Measurements from ENCODE around the gene SLC22A31.
"Not testable (repeated sequence)": the region's sequence is repeated elsewhere in the genome, so short reads cannot be mapped to it uniquely, and the experiment has no call there.

SLC22A31 gene

DNA sequence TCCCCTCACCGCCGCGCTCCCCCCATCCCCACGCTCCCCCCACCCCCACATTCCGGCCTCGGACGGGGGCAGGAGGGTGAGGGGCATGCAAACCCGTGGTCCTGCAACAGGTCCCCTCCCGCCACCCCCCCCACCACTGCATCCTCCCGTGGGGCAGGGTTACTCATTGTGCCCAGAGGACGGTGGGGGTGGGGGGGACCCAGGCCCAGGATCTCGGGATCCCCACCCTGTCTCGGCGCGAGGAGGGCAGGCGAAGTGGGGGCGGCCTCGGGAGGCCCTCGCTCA, 8.5 kb downstream of the SLC22A31 start:
- ATAC-seq (no peak), DNase-seq (no peak)
- Mint-ChIP-seq H3K27me3 (no peaks in the 10 kb centered on the region), H3K36me3 (ENCODE audit: low read depth) (no peaks in the 10 kb centered on the region), H3K27ac (no peak overlapping the region), H3K9me3 (no peaks in the 10 kb centered on the region), H3K4me1 (no peaks in the 10 kb centered on the region), H3K4me3 (no peak overlapping the region)

- H3K4me3 Mint-ChIP-seq: no peak overlapping the region
- no peak overlapping the region for H3K27ac Mint-ChIP-seq
- no peaks in the 10 kb centered on the region for H3K9me3 Mint-ChIP-seq
- DNase-seq (no peak), ATAC-seq (no peak)
- H3K4me1 Mint-ChIP-seq: no peaks in the 10 kb centered on the region
- H3K36me3 Mint-ChIP-seq (ENCODE audit: low read depth): no peaks in the 10 kb centered on the region
- H3K27me3 Mint-ChIP-seq: no peaks in the 10 kb centered on the region
These were observed 9.1 kb downstream of the SLC22A31 start for GRCh38 chr16:89191033-89191900.

DNA sequence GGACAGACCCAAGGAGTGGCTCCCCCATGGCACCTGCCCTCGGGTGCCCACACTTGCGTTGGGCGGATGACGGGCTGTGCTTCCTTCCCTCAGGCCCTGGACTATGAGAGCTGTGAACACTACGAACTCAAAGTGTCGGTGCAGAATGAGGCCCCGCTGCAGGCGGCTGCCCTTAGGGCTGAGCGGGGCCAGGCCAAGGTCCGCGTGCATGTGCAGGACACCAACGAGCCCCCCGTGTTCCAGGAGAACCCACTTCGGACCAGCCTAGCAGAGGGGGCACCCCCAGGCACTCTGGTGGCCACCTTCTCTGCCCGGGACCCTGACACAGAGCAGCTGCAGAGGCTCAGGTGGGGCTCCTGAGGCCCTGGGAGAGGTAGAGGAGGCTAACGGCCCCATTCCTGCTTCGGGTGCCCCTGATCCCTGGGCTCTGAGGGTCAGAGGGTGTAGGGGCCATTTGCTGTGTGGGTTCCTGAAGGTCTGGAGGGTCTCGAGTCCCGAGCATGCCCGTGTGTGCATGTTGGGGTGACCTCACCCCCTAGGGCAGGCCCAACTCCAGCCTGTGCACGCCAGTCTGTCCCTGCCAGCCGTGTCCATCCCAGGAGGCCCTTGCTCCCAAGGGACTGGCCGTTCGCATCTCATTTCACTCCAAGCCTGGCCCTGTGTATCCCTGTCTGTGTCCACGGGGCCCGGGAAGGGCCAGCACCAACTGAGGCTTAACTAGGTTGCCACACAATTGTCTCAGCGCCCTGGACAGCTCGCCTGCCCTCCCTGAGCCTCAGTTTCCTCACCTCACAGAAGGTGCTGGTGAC, 10.0 kb downstream of the SLC22A31 start:
- Mint-ChIP-seq H3K4me3 (no peak overlapping the region), H3K27ac (no peak overlapping the region), H3K9me3 (no peaks in the 10 kb centered on the region), H3K27me3 (no peaks in the 10 kb centered on the region), H3K36me3 (ENCODE audit: low read depth) (no peaks in the 10 kb centered on the region), H3K4me1 (no peaks in the 10 kb centered on the region)
- DNase-seq (no peak), ATAC-seq (no peak)

DNA sequence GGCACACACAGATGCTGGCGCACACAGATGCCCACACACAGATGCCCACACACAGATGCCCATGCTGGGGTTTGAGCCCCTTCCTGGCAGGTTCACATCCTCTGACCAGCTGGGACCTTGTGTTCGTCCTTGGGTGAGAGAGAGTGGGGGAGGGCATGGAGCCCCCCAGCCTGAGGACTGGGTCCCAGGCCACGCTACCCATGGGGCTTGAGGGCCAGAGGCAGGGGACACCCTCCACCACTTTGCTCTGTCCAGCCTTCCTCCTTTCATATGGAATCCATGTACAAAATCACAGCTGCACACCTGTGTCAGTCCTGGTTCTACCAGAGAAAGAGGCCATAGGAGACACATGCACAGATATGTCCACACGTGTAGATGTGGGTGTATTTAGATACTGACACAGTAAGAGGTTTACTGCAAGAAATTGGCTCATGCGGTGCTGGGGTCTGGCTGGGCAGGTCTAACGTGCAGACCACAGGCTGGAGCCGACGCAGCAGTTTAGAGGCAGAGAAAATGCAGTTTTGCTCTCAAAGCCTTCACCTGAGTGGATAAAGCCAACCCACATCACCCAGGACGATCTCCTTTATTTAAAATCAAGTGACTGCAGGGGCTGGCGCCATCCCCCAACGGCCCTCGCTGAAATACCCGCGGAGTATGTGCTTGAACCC, 10.8 kb downstream of the SLC22A31 start:
- DNase-seq: no peak
- no peaks in the 10 kb centered on the region for H3K4me1 Mint-ChIP-seq
- no peak for ATAC-seq
- H3K4me3 Mint-ChIP-seq: no peak overlapping the region
- no peaks in the 10 kb centered on the region for H3K27me3 Mint-ChIP-seq
- no peaks in the 10 kb centered on the region for H3K9me3 Mint-ChIP-seq
- no peak overlapping the region for H3K27ac Mint-ChIP-seq
- H3K36me3 Mint-ChIP-seq (ENCODE audit: low read depth): no peaks in the 10 kb centered on the region

- not testable (repeated sequence) for H3K9me3 Mint-ChIP-seq; DNase-seq; H3K36me3 Mint-ChIP-seq (ENCODE audit: low read depth); H3K27me3 Mint-ChIP-seq; ATAC-seq; H3K27ac Mint-ChIP-seq; H3K4me3 Mint-ChIP-seq; H3K4me1 Mint-ChIP-seq
These were observed 11.6 kb downstream of the SLC22A31 start for GRCh38 chr16:89188471-89189357.

DNA sequence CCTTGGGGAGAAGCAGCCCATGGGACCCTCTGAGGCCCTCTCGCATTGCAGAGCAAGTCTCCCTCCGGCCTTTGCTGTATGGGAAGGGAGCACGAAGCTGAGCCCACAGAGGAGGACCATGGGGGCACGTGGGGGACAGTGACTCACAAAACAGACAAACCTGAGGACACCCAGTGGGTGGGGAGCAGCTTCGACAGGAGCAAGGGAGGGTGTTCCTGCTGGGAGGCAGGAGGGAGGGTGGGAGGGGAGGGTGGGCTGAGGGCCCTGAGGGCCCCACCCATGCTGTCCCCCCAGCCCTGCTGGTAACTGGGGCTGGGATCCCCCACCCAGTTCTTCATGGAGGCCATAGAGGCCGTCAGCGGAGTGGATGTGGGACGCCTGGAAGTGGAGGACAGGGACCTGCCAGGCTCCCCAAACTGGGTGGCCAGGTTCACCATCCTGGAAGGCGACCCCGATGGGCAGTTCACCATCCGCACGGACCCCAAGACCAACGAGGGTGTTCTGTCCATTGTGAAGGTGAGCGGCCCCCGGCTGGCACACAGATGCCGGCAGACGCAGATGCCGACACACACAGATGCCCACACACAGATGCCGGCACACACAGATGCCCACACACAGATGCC, 12.5 kb downstream of the SLC22A31 start:
- H3K36me3 Mint-ChIP-seq (ENCODE audit: low read depth): no peaks in the 10 kb centered on the region
- H3K27ac Mint-ChIP-seq: no peak overlapping the region
- H3K9me3 Mint-ChIP-seq: no peaks in the 10 kb centered on the region
- no peak overlapping the region for H3K4me3 Mint-ChIP-seq
- no peak for DNase-seq
- no peak for ATAC-seq
- no peaks in the 10 kb centered on the region for H3K27me3 Mint-ChIP-seq
- H3K4me1 Mint-ChIP-seq: no peaks in the 10 kb centered on the region

DNA sequence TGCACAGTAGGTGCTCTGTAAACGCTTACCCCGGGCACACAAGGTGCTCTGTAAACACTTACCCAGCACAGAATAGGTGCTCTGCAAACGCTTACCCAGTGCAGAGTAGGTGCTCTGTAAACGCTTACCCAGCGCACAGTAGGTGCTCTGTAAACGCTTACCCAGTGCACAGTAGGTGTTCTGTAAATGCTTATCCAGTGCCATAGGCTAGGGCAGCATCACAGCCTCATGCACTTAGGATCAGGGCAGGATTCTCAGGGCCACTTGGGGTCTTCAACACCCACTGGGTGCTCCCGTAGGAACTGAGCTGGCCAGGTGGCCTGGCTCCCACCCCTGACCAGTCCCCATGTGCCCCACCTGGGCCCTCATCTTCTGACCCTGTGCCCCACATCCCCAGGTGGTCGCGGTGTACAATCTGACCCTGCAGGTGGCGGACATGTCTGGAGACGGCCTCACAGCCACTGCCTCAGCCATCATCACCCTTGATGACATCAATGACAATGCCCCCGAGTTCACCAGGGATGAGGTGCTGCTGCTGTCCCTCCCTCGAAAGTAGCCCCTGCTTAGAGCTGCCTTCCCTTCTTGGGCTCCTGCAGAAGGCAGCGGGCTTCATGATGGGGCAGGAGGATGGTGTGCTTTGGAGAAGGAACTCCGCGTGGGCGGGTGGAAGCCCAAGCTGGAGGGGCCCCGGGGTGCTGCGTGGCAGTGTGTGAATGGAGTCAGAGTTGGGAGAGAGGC, 13.1 kb downstream of the SLC22A31 start:
- DNase-seq: peak; percentile 49
- H3K9me3 Mint-ChIP-seq: no peaks in the 10 kb centered on the region

GRCh38 chr16:89186593-89187031, 13.7 kb downstream of the SLC22A31 start:
- not testable (repeated sequence) for H3K4me1 Mint-ChIP-seq; DNase-seq; H3K27me3 Mint-ChIP-seq; H3K27ac Mint-ChIP-seq; H3K36me3 Mint-ChIP-seq (ENCODE audit: low read depth); H3K4me3 Mint-ChIP-seq; H3K9me3 Mint-ChIP-seq; ATAC-seq

More for the DNA sequence above, 13.1 kb downstream of the SLC22A31 start:
- H3K27ac Mint-ChIP-seq: no peak overlapping the region
- ATAC-seq: peak; percentile 57
- no peaks in the 10 kb centered on the region for H3K4me1 Mint-ChIP-seq
- no peaks in the 10 kb centered on the region for H3K27me3 Mint-ChIP-seq
- no peak overlapping the region for H3K4me3 Mint-ChIP-seq
- no peaks in the 10 kb centered on the region for H3K36me3 Mint-ChIP-seq (ENCODE audit: low read depth)

DNA sequence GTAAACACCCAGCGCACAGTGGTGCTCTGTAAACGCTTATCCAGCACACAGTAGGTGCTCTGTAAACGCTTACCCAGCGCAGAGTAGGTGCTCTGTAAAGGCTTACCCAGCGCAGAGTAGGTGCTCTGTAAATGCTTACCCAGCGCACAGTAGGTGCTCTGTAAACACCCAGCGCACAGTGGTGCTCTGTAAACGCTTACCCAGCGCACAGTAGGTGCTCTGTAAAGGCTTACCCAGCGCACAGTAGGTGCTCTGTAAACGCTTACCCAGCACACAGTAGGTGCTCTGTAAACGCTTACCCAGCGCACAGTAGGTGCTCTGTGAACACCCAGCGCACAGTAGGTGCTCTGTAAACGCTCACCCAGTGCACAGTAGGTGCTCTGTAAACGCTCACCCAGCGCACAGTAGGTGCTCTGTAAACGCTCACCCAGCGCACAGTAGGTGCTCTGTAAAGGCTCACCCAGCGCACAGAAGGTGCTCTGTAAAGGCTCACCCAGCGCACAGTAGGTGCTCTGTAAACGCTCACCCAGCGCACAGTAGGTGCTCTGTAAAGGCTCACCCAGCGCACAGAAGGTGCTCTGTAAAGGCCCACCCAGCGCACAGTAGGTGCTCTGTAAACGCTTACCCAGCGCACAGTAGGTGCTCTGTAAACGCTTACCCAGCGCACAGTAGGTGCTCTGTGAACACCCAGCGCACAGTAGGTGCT, 14.3 kb downstream of the SLC22A31 start:
- not testable (repeated sequence) for H3K4me3 Mint-ChIP-seq; H3K9me3 Mint-ChIP-seq; H3K27ac Mint-ChIP-seq; ATAC-seq; H3K27me3 Mint-ChIP-seq; H3K36me3 Mint-ChIP-seq (ENCODE audit: low read depth); DNase-seq; H3K4me1 Mint-ChIP-seq

DNA sequence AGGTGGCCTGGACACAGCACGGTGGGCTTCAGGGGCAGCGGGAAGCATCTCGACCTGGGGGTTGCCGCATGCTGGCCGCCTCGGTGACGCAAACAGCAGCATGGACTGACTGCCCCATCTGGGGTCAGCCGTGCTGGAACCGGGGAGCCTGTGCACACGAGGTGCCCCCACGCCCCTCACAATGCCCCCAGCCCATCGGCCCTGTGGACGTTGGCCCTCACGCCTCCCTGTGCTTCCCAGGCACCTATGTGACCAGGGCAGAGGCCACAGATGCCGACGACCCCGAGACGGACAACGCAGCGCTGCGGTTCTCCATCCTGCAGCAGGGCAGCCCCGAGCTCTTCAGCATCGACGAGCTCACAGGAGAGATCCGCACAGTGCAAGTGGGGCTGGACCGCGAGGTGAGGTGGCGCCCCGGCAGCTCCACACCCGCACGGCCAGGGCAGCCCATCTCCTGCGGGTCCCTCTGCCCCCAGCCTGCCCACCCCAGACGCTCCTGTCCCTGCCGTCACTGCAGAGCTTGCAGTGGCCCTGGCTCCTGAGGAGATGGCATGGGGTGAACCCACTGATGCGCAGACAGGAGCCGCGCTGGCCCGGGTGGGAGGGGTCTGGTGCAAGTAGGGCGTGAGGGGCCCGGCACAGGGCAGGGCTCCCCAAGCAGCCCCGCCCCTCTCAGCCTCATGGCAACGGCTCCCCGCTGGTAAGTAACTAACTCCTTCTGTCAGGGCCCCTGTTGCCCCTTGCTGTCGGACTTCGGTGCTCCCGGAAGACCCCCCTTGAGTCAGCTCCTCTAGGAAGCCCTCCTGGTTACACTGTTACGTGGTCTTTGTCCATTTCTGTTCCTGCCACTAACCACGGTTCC, 15.2 kb downstream of the SLC22A31 start:
- ATAC-seq: peak; percentile 5
- Mint-ChIP-seq H3K27me3 (no peaks in the 10 kb centered on the region), H3K4me1 (no peaks in the 10 kb centered on the region), H3K4me3 (no peak overlapping the region), H3K9me3 (no peaks in the 10 kb centered on the region), H3K27ac (no peak overlapping the region), H3K36me3 (ENCODE audit: low read depth) (no peaks in the 10 kb centered on the region)
- DNase-seq: no peak

DNA sequence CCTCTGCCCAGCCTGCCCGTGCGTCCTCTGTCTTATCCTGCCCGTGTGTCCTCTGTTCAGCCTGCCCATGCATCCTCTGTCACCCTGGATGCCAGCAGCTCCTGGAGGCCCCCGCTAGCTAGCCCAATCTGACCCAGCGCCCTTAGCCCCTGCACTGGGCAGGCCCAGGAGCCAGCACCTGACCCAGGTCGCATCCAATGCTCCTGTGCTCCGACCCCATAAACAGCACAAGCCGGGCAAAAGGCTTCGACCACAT, 15.7 kb downstream of the SLC22A31 start:
- ATAC-seq: no peak
- no peaks in the 10 kb centered on the region for H3K27me3 Mint-ChIP-seq
- H3K9me3 Mint-ChIP-seq: no peaks in the 10 kb centered on the region
- no peaks in the 10 kb centered on the region for H3K36me3 Mint-ChIP-seq (ENCODE audit: low read depth)
- H3K4me1 Mint-ChIP-seq: no peaks in the 10 kb centered on the region
- H3K4me3 Mint-ChIP-seq: no peak overlapping the region
- no peak for DNase-seq
- no peak overlapping the region for H3K27ac Mint-ChIP-seq

DNA sequence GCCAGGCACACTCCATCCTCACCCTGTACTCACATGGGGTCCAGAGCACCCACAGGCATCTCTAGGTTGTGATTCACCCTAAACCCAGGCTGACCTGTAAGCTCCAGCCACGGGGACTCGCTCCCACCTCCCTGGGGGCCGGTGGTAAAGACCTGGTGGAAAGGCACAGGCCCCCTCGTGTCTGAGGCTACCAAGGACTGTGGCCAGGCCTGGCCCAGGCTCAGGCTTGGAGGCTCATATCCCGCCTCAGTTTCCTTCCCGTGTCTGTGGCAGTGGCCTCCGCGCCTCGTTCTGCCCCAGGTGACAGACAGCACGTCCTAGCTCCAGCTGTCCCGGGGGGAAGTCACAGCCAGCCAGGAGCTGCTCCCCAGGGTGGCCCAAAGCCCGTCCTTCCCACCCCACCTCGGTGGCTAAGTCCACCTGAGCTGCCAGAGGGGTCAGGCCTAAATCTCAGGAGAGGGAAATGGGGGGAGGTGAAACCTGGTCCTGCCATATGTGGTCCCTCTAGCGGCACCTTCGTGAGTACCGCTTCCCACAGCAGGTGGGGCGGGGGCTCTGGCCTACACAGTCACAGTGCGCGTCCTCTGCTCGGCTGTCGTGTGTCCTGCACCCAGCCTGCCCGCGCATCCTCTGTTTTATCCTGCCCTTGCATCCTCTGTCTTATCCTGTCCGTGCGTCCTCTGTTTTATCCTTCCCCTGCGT, 16.2 kb downstream of the SLC22A31 start:
- no peak for DNase-seq
- Mint-ChIP-seq H3K27ac (no peak overlapping the region), H3K27me3 (no peaks in the 10 kb centered on the region), H3K4me1 (no peaks in the 10 kb centered on the region), H3K4me3 (no peak overlapping the region), H3K9me3 (no peaks in the 10 kb centered on the region), H3K36me3 (ENCODE audit: low read depth) (no peaks in the 10 kb centered on the region)
- no peak for ATAC-seq
